ENCODE results near the gene EDN1. TPM values are rescaled to one million over a fixed set of nuclear protein-coding genes. Genes with fewer than 3 reads are reported as not detected.
A peak's percentile ranks its signal among the peaks of the same experiment; 100 is the strongest.
"Not testable (repeated sequence)": the region's sequence is repeated elsewhere in the genome, so short reads cannot be mapped to it uniquely, and the experiment has no call there.

EDN1 gene
- total RNA-seq, 1 experiment from 2014 or later = 6.7 TPM

DNA sequence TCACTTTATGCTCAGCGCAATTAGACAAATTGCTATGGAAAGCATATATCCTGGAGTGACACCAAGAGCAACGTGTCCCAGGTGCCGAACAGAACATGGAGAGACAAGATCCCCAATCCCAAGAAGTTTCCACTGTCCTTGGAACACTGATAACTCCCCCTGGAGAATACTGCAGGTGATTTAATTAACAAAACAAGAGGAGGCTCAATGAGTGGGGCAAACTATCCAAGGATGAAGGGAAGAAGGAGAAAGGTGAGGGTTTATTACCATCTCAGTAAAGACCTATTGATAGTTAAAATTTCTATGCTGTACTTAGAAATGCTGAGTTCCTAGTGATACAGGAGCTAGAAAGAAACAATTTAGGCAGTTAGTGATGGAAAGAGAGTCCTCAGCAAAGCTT is 35.7 kb downstream of the EDN1 start:
- no peak for DNase-seq (ENCODE audit: low spot score)

DNA sequence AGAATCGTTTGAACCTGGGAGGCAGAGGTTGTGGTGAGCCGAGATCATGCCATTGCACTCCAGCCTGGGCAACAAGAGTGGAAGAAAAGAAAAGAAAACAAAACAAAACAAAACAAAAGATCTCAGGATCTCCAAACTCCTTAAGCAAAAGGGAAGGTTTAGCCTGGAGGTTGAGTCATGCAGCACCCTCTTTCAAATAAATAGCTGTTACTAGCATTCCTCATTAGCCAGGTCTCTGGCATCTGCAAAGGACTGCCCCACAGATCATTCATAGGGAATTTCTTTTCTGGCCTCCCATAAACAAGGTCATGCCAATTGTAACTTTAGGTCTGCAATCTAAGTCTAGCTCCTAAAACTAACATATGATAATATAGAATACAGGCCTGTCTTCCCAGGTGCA is 37.2 kb downstream of the EDN1 start:
- DNase-seq (ENCODE audit: low spot score) = no peak

DNA sequence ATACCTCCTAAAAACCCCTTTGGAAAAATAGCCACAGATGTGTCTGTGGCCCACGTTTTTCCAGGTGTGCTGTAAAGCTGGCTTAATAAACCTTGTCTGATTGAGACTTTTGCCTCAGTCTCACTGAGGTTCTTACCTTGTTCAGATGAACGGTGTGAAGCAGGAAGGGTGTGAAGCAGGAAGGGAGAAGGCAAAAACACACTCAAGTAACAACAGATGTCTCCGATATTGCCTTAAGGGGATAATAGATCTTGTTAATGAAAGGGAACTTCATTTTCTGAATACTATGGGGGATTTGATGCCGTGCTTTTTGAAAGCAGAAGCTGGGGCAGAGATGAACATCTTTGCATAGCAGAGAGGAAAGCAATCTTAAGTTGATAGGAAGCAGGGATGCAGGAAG is 37.8 kb downstream of the EDN1 start:
- no peak for DNase-seq (ENCODE audit: low spot score)

- no peak for DNase-seq (ENCODE audit: low spot score)
These were observed 38.5 kb downstream of the EDN1 start for GRCh38 chr6:12328701-12329100.

DNA sequence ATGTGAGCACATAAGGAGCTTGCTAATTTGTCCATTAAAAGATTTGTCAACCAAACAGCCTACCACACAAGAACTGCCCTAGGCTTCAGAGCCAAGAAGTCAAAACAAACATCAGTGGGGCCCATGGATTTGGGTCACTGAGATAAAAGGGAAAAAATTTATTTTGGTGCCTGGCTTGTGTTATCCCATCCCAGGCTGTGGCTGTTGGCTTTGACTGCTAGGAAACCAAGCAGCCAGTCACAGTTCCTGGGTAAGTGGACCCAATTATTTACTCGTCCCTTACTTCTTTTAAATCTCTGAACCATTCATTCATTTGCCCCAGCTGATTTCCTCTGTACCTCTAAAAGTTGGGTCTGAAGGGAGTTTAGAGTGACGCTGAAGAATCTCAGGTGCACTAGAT is 41.3 kb downstream of the EDN1 start:
- peak; percentile 67 for DNase-seq (ENCODE audit: low spot score)

DNA sequence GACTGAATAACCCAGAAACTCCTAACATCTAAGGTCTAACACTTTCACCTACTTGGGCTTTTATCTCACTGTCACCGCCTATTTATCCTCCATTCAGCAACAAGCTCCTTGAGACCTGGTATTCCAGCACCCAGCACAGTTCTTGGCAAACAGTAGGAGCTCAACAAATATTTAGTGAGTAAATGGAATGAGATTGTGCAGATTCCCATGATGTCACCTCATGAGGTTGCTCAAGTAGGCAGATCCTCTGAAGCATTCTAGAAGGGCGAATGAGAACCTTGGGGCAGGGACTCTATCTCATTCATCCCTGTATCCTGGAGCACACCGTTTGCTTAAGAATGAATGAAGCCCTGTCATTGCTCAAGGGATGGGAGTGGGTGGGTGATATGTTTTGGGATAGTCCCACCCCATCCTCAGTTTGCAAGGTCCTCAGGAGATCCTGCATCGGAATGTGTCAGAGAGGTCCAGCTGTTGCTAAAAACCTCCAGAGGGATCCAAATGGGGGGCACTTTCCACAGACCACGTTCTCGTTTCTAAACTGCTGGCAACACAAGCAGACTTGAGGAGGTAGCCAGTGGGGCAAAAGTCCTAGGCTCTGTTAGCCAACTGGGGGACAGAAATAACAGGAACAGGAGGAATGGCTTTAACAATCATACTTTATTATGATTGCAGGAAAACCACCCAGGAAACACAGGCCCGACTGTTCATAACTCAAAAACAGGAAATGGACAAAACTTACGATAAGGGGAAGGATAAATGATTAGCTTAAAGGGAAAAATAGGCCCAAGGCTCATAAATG is 42.0 kb downstream of the EDN1 start:
- peak; percentile 63 for DNase-seq (ENCODE audit: low spot score)

- DNase-seq (ENCODE audit: low spot score) = not testable (repeated sequence)
These were observed 42.6 kb downstream of the EDN1 start for GRCh38 chr6:12332750-12333079.

DNA sequence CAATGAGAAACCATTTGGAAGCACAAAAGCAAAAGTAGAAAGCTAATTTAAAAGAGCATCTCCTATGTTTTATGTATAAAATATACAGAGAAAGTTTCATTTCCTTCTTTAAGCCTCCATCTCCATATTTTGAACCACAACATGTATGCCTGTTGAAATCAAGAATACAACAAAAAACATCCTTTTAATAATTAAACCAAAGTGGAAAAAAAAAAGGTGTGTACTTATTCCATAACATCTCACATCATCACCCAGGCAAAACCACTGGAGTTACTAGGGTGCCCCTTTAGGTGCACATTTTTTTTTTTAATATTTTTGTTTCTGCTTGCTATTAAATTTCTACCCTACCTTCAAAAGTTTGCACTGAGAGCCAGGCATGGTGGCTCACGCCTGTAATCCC is 43.0 kb downstream of the EDN1 start:
- no peak for DNase-seq (ENCODE audit: low spot score)

- DNase-seq (ENCODE audit: low spot score) = peak; percentile 47
These were observed 44.5 kb downstream of the EDN1 start for GRCh38 chr6:12334526-12335130.

- DNase-seq (ENCODE audit: low spot score) = no peak
These were observed 45.0 kb downstream of the EDN1 start for GRCh38 chr6:12335131-12335527.

- DNase-seq (ENCODE audit: low spot score) = peak; percentile 11
These were observed 45.6 kb downstream of the EDN1 start for GRCh38 chr6:12335717-12336116.

GRCh38 chr6:12336121-12336971 is 46.2 kb downstream of the EDN1 start:
- DNase-seq (ENCODE audit: low spot score) = peak; percentile 86

GRCh38 chr6:12339022-12339421 is 48.9 kb downstream of the EDN1 start:
- no peak for DNase-seq (ENCODE audit: low spot score)

GRCh38 chr6:12339808-12340487 is 49.8 kb downstream of the EDN1 start:
- DNase-seq (ENCODE audit: low spot score) = no peak

- DNase-seq (ENCODE audit: low spot score) = no peak
These were observed 50.3 kb downstream of the EDN1 start for GRCh38 chr6:12340488-12340818.

GRCh38 chr6:12342664-12343063 is 52.5 kb downstream of the EDN1 start:
- no peak for DNase-seq (ENCODE audit: low spot score)

DNA sequence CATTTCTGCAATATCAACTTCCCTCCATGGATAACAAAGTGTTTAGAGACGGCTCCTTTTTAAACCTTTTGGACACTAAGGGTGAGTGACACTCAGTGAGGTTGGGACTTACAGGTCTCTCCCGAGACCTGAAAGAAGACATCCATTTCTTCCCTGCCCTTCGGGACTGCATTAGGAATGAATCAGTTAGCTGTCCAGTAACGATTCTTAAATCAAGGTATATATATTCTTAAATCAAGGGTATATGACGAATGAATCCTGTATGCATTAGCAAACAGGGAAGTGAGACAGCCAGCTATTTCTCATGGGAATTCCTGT is 52.9 kb downstream of the EDN1 start:
- no peak for DNase-seq (ENCODE audit: low spot score)

DNA sequence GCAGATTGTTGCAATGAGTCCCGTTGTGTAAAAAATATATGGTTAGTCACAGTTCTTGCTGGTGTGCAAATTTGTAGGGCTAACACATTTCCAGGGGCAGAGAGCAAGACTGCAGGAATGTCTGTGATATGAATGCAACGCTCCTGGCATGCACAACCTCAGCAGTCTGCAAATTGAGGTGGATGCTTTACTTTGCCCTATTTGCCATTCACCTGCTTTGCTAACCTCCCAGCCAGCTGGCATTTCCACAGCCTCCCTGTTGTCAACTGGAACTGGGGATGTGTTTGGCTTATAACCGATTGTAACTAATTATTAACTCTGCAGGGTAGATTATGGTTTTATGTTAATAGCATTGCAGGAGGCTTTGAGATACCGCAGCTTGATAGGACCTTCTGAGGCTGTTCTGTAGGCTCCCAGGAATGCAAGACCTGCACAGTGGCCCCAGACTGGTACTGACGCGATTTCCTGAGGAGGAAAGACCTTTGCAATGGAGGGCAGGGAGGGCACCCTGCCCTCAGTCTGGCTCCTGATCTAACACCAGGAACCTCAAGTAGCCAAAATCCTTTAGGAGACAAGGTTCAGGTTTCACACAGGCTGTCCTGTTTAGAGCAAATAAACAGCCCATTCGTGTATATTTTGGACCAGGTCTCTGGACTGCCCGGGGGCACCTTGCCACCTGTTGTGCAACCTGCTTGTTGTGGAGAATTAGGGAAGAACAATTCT is 53.4 kb downstream of the EDN1 start:
- no peak for DNase-seq (ENCODE audit: low spot score)

DNA sequence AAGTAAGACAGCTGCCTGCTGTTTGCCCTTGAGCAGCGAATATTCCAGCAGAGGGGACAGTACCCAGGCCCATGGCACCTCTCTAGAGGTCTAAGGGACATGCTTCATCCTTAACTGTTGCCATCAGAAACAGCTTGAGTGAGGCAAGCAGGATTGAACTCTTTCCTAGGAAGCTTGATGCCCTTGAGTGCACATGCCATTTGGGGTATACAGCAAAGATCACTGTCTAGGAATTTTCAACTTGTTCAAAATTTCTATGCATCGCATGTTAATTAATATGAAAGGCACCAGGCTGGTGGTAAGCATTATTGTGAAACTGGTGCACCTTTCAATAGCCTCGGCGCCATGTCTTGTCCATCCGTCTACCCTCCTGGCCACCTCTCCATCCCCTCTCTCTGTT is 54.1 kb downstream of the EDN1 start:
- DNase-seq (ENCODE audit: low spot score) = no peak

GRCh38 chr6:12344961-12345693 is 55.0 kb downstream of the EDN1 start:
- DNase-seq (ENCODE audit: low spot score) = no peak

DNA sequence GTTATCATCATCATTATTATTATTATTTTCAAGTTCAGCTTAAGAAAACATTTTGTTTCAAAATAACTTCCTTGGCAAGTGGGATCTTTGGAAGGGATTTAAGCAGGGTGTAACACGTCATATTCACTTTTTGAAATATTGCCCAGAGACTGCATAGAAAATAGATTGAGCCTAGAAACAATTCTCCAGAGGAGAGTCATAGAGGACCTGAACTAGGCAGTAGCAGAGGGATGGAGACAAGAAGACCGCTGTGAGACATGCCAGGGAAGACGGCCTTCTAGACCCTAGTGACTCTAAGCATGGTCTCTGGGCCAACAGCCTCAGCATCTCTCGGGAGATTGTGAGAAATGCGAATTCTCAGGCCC is 55.5 kb downstream of the EDN1 start:
- no peak for DNase-seq (ENCODE audit: low spot score)
